Neural progenitor cell (in vitro differentiated cells): ENCODE results near the gene CCDC136. TPM values are rescaled to one million over a fixed set of nuclear protein-coding genes. Genes with fewer than 3 reads are reported as not detected.

Experiments
- DNase-seq: peaks from one replicate; pipeline ENCODE4 v3.0.0-alpha.2; 2016; ENCODE audit warnings: low spot score
- H2AFZ ChIP-seq: fragments of 200-600 bp; sonication (generic); replicated peaks from 2 replicates; pipeline ENCODE4 v1.6.1; 2016; ENCODE audit warnings: antibody characterized with exemption
- H3F3A ChIP-seq: fragments of 200-600 bp; sonication (generic); 2 replicates; pipeline ENCODE4 v1.6.1; 2016; ENCODE audit warnings: antibody characterized with exemption, low read depth
- H3K27ac ChIP-seq: fragments of 200-600 bp; sonication (generic); 2 replicates; pipeline ENCODE4 v1.5.1; 2016; ENCODE audit warnings: mild to moderate bottlenecking
- H3K27me3 ChIP-seq: fragments of 200-600 bp; sonication (generic); 2 replicates; pipeline ENCODE4 v1.6.1; 2016; ENCODE audit warnings: mild to moderate bottlenecking, moderate library complexity
- H3K36me3 ChIP-seq: fragments of 200-600 bp; sonication (generic); 2 replicates; pipeline ENCODE4 v1.5.1; 2016
- H3K4me1 ChIP-seq: fragments of 200-600 bp; sonication (generic); 2 replicates; pipeline ENCODE4 v1.6.1; 2016; ENCODE audit warnings: mixed run types
- H3K4me2 ChIP-seq: fragments of 200-600 bp; sonication (generic); 2 replicates; pipeline ENCODE4 v1.6.1; 2016
- H3K4me3 ChIP-seq: fragments of 200-600 bp; sonication (generic); 2 replicates; pipeline ENCODE4 v1.5.1; 2016
- H3K79me2 ChIP-seq: fragments of 200-600 bp; sonication (generic); 2 replicates; pipeline ENCODE4 v1.6.1; 2016; ENCODE audit warnings: low read depth
- H3K9ac ChIP-seq: fragments of 200-600 bp; sonication (generic); 2 replicates; pipeline ENCODE4 v1.6.1; 2016
- H3K9me3 ChIP-seq: fragments of 200-600 bp; sonication (generic); 2 replicates; pipeline ENCODE4 v1.5.1; 2016; ENCODE audit warnings: low read depth
- H4K20me1 ChIP-seq: fragments of 200-600 bp; sonication (generic); 2 replicates; pipeline ENCODE4 v1.6.1; 2016; ENCODE audit warnings: low read depth
- H3K27ac Mint-ChIP-seq: 3 replicates; pipeline ENCODE4 v1.8.0; 2021; ENCODE audit warnings: mixed read lengths
- H3K27me3 Mint-ChIP-seq: 2 replicates; pipeline ENCODE4 v1.8.0; 2022; ENCODE audit warnings: low read depth, mild to moderate bottlenecking, inconsistent platforms, moderate library complexity, mixed read lengths; ENCODE audit not compliant: insufficient read depth
- H3K36me3 Mint-ChIP-seq: 3 replicates; pipeline ENCODE4 v1.8.0; 2021; ENCODE audit warnings: mixed read lengths
- H3K4me1 Mint-ChIP-seq: 3 replicates; pipeline ENCODE4 v1.8.0; 2021; ENCODE audit warnings: mixed read lengths
- H3K4me3 Mint-ChIP-seq: 3 replicates; pipeline ENCODE4 v1.8.0; 2021; ENCODE audit warnings: mild to moderate bottlenecking, moderate library complexity, mixed read lengths
- H3K9me3 Mint-ChIP-seq: 3 replicates; pipeline ENCODE4 v1.8.0; 2020; ENCODE audit warnings: mixed read lengths
- EZH2 ChIP-seq: fragments of 200-600 bp; sonication (generic); IDR thresholded peaks from 2 replicates; pipeline ENCODE4 v1.6.1; 2017; ENCODE audit warnings: antibody characterized with exemption, mild to moderate bottlenecking, moderate library complexity
- EZH2phosphoT487 ChIP-seq: fragments of 200-600 bp; sonication (generic); IDR thresholded peaks from 2 replicates; pipeline ENCODE4 v1.6.1; 2017; ENCODE audit warnings: antibody characterized with exemption
- total RNA-seq: library from RNA; depleted of rRNA; stranded (reverse); fragments of >200 nt; gene quantifications from 2 replicates; pipeline ENCODE4 v1.2.3, GENCODE V29; 2015; ENCODE audit warnings: low replicate concordance
- TF ChIP-seq, protein P1 (sequence below): fragments of 200-600 bp; sonication (generic); IDR thresholded peaks from 2 replicates; pipeline ENCODE4 v1.5.1; 2017; ENCODE audit warnings: antibody characterized with exemption, mild to moderate bottlenecking

The CCDC136 gene
- total RNA-seq, 1 donor from 2014 or later, result 93.6 TPM

DNA sequence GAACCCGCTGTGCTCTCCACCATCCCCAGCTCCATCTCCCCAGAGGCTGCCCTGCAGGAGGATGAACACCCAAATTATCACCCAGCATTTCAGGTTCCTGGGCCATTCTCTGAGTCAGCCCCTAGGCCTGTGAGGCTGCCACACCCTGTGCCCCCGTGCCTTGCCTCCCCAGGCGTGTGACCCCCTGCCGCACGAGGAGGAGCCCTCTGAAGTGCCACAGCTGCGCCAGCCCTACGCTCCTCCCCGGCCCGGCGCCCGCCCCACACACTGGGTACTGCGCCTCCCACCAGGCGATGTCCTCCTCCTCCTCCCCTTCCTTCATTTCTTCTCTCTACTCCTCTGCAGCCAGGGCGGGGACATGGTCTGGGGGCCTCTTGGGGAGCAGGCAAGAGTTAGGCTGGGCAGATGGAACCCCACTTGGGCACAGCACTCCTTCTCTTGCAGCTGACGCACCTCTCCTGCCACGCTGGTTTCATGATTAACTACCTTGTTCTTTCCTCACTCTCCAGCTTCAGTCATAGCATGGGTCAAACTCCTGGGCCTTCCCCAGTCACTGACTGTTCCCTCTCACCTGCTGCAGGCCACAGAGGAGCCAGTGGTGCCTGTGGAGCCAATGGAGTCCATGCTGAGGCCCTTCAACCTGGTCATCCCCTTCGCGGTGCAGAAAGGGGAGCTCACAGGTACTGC is 58.2 kb downstream of the CCDC136 start:
- DNase-seq, result no peak
- H3K4me2 ChIP-seq, result no peak overlapping the region
- H3F3A ChIP-seq, result no peaks in the 10 kb centered on the region
- Mint-ChIP-seq H3K27me3 (peaks cover 4% of the 10 kb centered on the region), H3K4me3 (no peak overlapping the region), H3K9me3 (no peaks in the 10 kb centered on the region), H3K36me3 (no peaks in the 10 kb centered on the region), H3K4me1 (no peaks in the 10 kb centered on the region), H3K27ac (no peak overlapping the region)
- H3K9ac ChIP-seq, result no peak overlapping the region
- H3K27ac ChIP-seq, result no peak overlapping the region
- H4K20me1 ChIP-seq, result no peaks in the 10 kb centered on the region
- H3K79me2 ChIP-seq, result no peaks in the 10 kb centered on the region
- H3K36me3 ChIP-seq, result no peaks in the 10 kb centered on the region
- H3K9me3 ChIP-seq, result no peaks in the 10 kb centered on the region
- H2AFZ ChIP-seq, result no peak overlapping the region
- no peak overlapping the region for H3K4me3 ChIP-seq
- TF ChIP-seq EZH2, result no peak
- TF ChIP-seq EZH2phosphoT487, result no peak
- TF ChIP-seq, protein P1, sequence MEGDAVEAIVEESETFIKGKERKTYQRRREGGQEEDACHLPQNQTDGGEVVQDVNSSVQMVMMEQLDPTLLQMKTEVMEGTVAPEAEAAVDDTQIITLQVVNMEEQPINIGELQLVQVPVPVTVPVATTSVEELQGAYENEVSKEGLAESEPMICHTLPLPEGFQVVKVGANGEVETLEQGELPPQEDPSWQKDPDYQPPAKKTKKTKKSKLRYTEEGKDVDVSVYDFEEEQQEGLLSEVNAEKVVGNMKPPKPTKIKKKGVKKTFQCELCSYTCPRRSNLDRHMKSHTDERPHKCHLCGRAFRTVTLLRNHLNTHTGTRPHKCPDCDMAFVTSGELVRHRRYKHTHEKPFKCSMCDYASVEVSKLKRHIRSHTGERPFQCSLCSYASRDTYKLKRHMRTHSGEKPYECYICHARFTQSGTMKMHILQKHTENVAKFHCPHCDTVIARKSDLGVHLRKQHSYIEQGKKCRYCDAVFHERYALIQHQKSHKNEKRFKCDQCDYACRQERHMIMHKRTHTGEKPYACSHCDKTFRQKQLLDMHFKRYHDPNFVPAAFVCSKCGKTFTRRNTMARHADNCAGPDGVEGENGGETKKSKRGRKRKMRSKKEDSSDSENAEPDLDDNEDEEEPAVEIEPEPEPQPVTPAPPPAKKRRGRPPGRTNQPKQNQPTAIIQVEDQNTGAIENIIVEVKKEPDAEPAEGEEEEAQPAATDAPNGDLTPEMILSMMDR, result no peak
- H3K4me1 ChIP-seq, result no peaks in the 10 kb centered on the region
- no peaks in the 10 kb centered on the region for H3K27me3 ChIP-seq

DNA sequence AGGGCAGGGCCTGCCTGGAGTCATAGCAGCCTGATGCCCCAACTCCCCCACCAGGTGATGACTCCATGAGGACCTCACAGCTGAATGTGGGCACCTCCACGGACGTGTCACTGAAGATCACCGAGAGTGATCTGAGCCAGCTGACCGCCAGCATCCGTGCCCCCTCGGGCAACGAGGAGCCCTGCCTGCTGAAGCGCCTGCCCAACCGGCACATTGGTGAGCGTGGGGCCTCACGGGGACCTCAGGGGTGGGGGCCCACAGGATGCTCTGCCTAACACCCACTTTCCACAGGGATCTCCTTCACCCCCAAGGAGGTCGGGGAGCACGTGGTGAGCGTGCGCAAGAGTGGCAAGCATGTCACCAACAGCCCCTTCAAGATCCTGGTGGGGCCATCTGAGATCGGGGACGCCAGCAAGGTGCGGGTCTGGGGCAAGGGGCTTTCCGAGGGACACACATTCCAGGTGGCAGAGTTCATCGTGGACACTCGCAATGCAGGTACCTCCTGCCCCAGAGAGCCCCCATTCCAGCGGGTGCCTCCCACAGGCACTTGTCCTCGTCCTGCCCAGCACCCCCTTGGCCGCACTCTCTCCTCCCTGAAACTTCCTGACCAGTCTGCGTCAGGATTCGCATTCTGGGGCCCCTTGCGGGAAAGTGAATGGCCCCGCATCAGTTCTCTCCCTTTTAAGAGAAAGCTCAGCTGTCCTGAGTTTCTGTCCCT is 60.9 kb downstream of the CCDC136 start:
- no peaks in the 10 kb centered on the region for H3F3A ChIP-seq
- H3K79me2 ChIP-seq, result no peaks in the 10 kb centered on the region
- no peak overlapping the region for H3K4me3 ChIP-seq
- TF ChIP-seq EZH2phosphoT487 (no peak), EZH2 (no peak)
- TF ChIP-seq, protein P1, result no peak
- Mint-ChIP-seq H3K4me1 (no peaks in the 10 kb centered on the region), H3K9me3 (no peaks in the 10 kb centered on the region), H3K27ac (no peak overlapping the region), H3K27me3 (peaks cover 8% of the 10 kb centered on the region), H3K4me3 (no peak overlapping the region), H3K36me3 (no peaks in the 10 kb centered on the region)
- no peak for DNase-seq
- H2AFZ ChIP-seq, result no peak overlapping the region
- no peaks in the 10 kb centered on the region for H3K9me3 ChIP-seq
- H3K9ac ChIP-seq, result no peak overlapping the region
- H3K27ac ChIP-seq, result no peak overlapping the region
- no peaks in the 10 kb centered on the region for H3K4me1 ChIP-seq
- H4K20me1 ChIP-seq, result no peaks in the 10 kb centered on the region
- H3K27me3 ChIP-seq, result no peaks in the 10 kb centered on the region
- H3K4me2 ChIP-seq, result no peak overlapping the region
- no peaks in the 10 kb centered on the region for H3K36me3 ChIP-seq

DNA sequence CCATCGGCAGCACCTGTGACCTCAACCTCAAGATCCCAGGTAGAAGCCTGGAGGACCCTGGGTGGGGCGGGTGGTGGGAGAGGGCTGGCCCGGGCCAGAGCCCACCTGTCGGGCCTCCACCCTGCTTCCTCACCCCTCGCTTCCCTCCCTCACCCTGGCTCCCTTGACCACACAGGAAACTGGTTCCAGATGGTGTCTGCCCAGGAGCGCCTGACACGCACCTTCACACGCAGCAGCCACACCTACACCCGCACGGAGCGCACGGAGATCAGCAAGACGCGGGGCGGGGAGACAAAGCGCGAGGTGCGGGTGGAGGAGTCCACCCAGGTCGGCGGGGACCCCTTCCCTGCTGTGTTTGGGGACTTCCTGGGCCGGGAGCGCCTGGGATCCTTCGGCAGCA is 62.0 kb downstream of the CCDC136 start:
- no peak overlapping the region for H3K9ac ChIP-seq
- peaks cover 8% of the 10 kb centered on the region for H3K27me3 Mint-ChIP-seq
- H3K27me3 ChIP-seq, result no peaks in the 10 kb centered on the region
- H3K27ac Mint-ChIP-seq, result no peak overlapping the region
- H4K20me1 ChIP-seq, result no peaks in the 10 kb centered on the region
- no peaks in the 10 kb centered on the region for H3K36me3 ChIP-seq
- no peak overlapping the region for H3K4me3 ChIP-seq
- no peaks in the 10 kb centered on the region for H3K9me3 ChIP-seq
- no peaks in the 10 kb centered on the region for H3K9me3 Mint-ChIP-seq
- H3K27ac ChIP-seq, result no peak overlapping the region
- no peak overlapping the region for H3K4me2 ChIP-seq
- no peak overlapping the region for H3K4me3 Mint-ChIP-seq
- no peak overlapping the region for H2AFZ ChIP-seq
- H3K4me1 Mint-ChIP-seq, result no peaks in the 10 kb centered on the region
- no peak for DNase-seq
- TF ChIP-seq, protein P1, result no peak
- TF ChIP-seq EZH2, result no peak
- TF ChIP-seq EZH2phosphoT487, result no peak
- no peaks in the 10 kb centered on the region for H3F3A ChIP-seq
- no peaks in the 10 kb centered on the region for H3K79me2 ChIP-seq
- no peaks in the 10 kb centered on the region for H3K36me3 Mint-ChIP-seq
- H3K4me1 ChIP-seq, result no peaks in the 10 kb centered on the region
